GM21786 (cell line): ENCODE data around the gene ASPM.
"Not testable (repeated sequence)": the region's sequence is repeated elsewhere in the genome, so short reads cannot be mapped to it uniquely, and the experiment has no call there.

ENCODE experiments used
- ATAC-seq: cut with Tn5 transposase; IDR thresholded peaks from one replicate; pipeline ENCODE4 v1.9.1; 2021; ENCODE audit not compliant: unreplicated experiment

Gene ASPM

GRCh38 chr1:197145446-197146024, 934 bp downstream of the ASPM start:
- ATAC-seq, result no peak

GRCh38 chr1:197144570-197145325, 1.7 kb downstream of the ASPM start:
- ATAC-seq, result no peak

GRCh38 chr1:197143276-197143675, 3.2 kb downstream of the ASPM start:
- no peak for ATAC-seq

- no peak for ATAC-seq
Measured at GRCh38 chr1:197141575-197141974, 4.9 kb downstream of the ASPM start.

GRCh38 chr1:197140121-197140520, 6.3 kb downstream of the ASPM start:
- ATAC-seq, result no peak

GRCh38 chr1:197139169-197139568, 7.3 kb downstream of the ASPM start:
- no peak for ATAC-seq

- ATAC-seq, result no peak
Measured at GRCh38 chr1:197137322-197137721, 9.1 kb downstream of the ASPM start.

GRCh38 chr1:197130677-197131304, 15.7 kb downstream of the ASPM start:
- no peak for ATAC-seq

GRCh38 chr1:197129698-197130097, 16.8 kb downstream of the ASPM start:
- no peak for ATAC-seq

- ATAC-seq, result no peak
Measured at GRCh38 chr1:197127246-197127912, 19.1 kb downstream of the ASPM start.

- ATAC-seq, result no peak
Measured at GRCh38 chr1:197126691-197127090, 19.8 kb downstream of the ASPM start.

- ATAC-seq, result no peak
Measured at GRCh38 chr1:197124376-197124775, 22.1 kb downstream of the ASPM start.

GRCh38 chr1:197116156-197116555, 30.3 kb downstream of the ASPM start:
- no peak for ATAC-seq

GRCh38 chr1:197106869-197107268, 39.6 kb downstream of the ASPM start:
- ATAC-seq, result no peak

GRCh38 chr1:197103300-197103699, 43.2 kb downstream of the ASPM start:
- ATAC-seq, result no peak

- no peak for ATAC-seq
Measured at GRCh38 chr1:197101978-197102377, 44.5 kb downstream of the ASPM start.

GRCh38 chr1:197100677-197101076, 45.8 kb downstream of the ASPM start:
- ATAC-seq, result no peak

GRCh38 chr1:197099444-197099843, 47.0 kb downstream of the ASPM start:
- ATAC-seq, result no peak

- not testable (repeated sequence) for ATAC-seq
Measured at GRCh38 chr1:197096971-197097370, 49.5 kb downstream of the ASPM start.

GRCh38 chr1:197096137-197096536, 50.3 kb downstream of the ASPM start:
- no peak for ATAC-seq

GRCh38 chr1:197093226-197093885, 53.1 kb downstream of the ASPM start:
- no peak for ATAC-seq
